ENCODE results near the gene DHX58. TPM values are rescaled to one million over a fixed set of nuclear protein-coding genes. Genes with fewer than 3 reads are reported as not detected.

DHX58 gene
- polyA plus RNA-seq, 1 of the 3 experiments (the other 2 are of a cell fraction) = 1.2 TPM

DNA sequence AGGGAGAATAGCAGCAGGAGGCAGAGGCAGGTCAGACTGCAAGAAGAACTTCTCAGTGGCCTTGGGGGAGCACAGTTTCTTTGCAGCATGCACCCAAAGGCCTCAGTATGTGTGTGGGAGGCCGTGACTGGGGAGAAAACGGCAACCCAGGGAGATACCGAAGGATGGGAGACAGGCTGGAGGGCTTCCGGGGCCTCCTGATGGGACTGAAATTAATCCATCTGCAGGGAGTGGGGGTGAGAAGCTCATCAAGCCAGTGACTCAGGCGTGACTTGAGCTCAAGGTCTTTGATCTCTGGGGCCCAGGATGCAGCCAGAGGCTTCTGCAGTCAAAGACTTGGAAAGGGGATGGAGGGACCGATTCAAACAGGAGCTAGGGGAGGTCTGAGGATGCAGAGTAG is 57.0 kb downstream of the DHX58 start (continued):
- TF ChIP-seq, protein P1, sequence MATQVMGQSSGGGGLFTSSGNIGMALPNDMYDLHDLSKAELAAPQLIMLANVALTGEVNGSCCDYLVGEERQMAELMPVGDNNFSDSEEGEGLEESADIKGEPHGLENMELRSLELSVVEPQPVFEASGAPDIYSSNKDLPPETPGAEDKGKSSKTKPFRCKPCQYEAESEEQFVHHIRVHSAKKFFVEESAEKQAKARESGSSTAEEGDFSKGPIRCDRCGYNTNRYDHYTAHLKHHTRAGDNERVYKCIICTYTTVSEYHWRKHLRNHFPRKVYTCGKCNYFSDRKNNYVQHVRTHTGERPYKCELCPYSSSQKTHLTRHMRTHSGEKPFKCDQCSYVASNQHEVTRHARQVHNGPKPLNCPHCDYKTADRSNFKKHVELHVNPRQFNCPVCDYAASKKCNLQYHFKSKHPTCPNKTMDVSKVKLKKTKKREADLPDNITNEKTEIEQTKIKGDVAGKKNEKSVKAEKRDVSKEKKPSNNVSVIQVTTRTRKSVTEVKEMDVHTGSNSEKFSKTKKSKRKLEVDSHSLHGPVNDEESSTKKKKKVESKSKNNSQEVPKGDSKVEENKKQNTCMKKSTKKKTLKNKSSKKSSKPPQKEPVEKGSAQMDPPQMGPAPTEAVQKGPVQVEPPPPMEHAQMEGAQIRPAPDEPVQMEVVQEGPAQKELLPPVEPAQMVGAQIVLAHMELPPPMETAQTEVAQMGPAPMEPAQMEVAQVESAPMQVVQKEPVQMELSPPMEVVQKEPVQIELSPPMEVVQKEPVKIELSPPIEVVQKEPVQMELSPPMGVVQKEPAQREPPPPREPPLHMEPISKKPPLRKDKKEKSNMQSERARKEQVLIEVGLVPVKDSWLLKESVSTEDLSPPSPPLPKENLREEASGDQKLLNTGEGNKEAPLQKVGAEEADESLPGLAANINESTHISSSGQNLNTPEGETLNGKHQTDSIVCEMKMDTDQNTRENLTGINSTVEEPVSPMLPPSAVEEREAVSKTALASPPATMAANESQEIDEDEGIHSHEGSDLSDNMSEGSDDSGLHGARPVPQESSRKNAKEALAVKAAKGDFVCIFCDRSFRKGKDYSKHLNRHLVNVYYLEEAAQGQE (IDR thresholded peaks at IDR 0.05; ENCODE audit: low read depth, low read length) = no peak
- TF ChIP-seq CHD2 (IDR thresholded peaks at IDR 0.05; ENCODE audit: low read length, partially characterized antibody) = no peak
- no peak for TF ChIP-seq RAD21 (IDR thresholded peaks at IDR 0.05; ENCODE audit: low read length)

DNA sequence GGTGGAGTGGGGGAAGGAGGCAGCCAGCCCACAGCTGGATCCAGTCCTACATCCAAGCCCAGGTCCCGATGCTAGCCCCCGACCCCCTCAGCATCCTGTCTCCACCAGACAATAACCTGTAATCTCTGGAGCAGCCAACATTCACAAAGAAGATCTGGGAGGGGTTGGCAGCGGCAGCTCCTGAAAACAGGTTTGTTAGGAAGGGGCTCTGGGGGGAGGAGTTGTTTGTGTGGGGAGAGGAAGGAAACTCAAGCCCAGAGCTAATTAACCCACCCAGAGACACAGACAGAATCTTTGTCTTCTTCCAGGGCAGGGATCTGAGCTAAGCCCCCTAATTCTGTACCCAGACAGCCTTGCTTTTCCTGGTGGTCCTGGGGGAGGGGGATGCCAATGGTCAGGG is 57.5 kb downstream of the DHX58 start:
- H3K9me3 ChIP-seq = no peaks in the 10 kb centered on the region
- no peaks in the 10 kb centered on the region for H3F3A ChIP-seq (replicated peaks; ENCODE audit: insufficient read depth)
- no peaks in the 10 kb centered on the region for H3K9me2 ChIP-seq
- no peaks in the 10 kb centered on the region for H3K79me2 ChIP-seq (ENCODE audit: insufficient read depth)
- peaks cover 15% of the 10 kb centered on the region for H3K27me3 ChIP-seq (ENCODE audit: insufficient read depth)
- POLR2A ChIA-PET = interaction anchor here (0.6 kb wide), 1 partner anchor 10 kb away, joined by 4 read pairs; no protein-coding TSS in a partner anchor
- WGBS (ENCODE audit: low lambda C conversion rate) = 56% methylated on average over 3 of the region's 3 CpGs
- H3K4me3 ChIP-seq (ENCODE audit: low read depth in 2 of 2, low read length in 1 of 2) = no peak overlapping the region
- H3K9ac ChIP-seq = no peak overlapping the region
- H4K20me1 ChIP-seq (ENCODE audit: insufficient read depth) = no peaks in the 10 kb centered on the region
- H3K4me2 ChIP-seq = no peak overlapping the region
- TF ChIP-seq FOXJ3 (CRISPR knock-in tag; IDR thresholded peaks at IDR 0.05) (no peak), EP300 (IDR thresholded peaks at IDR 0.05; ENCODE audit: borderline replicate concordance in 1 of 2, low read depth in 1 of 2, low read length in 1 of 2) (no peak), JUND (IDR thresholded peaks at IDR 0.05) (no peak), TEAD4 (IDR thresholded peaks at IDR 0.05; ENCODE audit: borderline replicate concordance, insufficient read depth) (no peak), NFIC (IDR thresholded peaks at IDR 0.05; ENCODE audit: borderline replicate concordance) (no peak), YY1 (IDR thresholded peaks at IDR 0.05; ENCODE audit: low read depth) (no peak), RCOR1 (IDR thresholded peaks at IDR 0.05; ENCODE audit: low read length) (no peak)
- H3K36me3 ChIP-seq (replicated peaks in 1 of 2; ENCODE audit: control insufficient read depth in 1 of 2, insufficient read depth in 2 of 2, low read length in 1 of 2) = no peaks in the 10 kb centered on the region
- no peak overlapping the region for H3K27ac ChIP-seq (ENCODE audit: low read depth in 2 of 2, low read length in 1 of 2)
- DNase-seq = no peak
- CTCF ChIA-PET = interaction anchor here (0.5 to 4.1 kb wide), 6 partner anchors 10 to 97 kb away, joined by 3 to 26 read pairs (median 4); partner anchors contain the start of gene NKIRAS2
- peaks cover 0 to 4% of the 10 kb centered on the region in 2 experiments; a peak in 1 of 4 replicates for H3K4me1 ChIP-seq (ENCODE audit: control insufficient read depth in 1 of 2, insufficient read depth in 2 of 2, low read depth in 1 of 2, low read length in 1 of 2)
- H2AFZ ChIP-seq (ENCODE audit: low read depth) = no peak overlapping the region

DNA sequence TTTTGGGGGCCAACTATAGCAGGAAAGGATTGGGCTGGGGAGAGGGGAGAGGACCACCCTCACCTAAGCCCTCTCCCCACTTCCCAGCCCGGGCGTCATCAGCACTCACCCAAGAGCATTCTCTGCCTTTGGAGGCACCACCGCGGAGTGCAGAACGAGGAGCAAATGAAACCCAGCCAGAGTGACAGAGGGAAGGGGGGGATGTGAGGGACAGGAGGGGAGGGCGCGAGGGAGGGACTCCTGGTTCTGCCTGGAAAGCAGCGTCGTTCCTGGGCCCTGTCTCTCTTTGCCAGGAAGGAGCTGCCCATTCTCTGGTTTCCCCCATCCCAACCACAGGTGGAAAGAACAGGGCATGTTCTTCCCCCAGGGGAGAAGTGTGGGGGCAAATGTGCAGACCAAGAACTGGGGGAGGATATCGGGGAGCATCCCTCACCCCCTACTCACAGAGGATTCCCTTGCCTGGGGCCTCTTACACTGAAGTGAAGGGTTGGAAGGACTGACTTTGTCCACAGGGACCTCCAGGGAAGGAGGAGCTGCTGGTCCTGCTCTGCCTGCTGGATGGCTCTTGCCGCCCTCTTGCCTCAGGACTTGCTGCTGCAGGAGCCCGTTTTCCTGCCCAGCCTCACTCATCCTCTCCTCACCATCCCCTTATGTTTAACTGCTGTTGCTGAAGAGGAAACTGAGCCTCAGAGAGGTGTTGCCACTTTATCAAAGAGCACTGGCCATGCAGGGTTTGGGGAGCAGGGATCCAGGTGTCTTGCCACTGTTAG is 58.6 kb downstream of the DHX58 start:
- Histone ChIP-seq H3K4me1 (ENCODE audit: control insufficient read depth in 1 of 2, insufficient read depth in 2 of 2, low read depth in 1 of 2, low read length in 1 of 2) (peaks cover 0 to 8% of the 10 kb centered on the region in 2 experiments; a peak in 1 of 4 replicates), H3K4me2 (no peak overlapping the region), H3K9me3 (no peaks in the 10 kb centered on the region), H3K9ac (no peak overlapping the region), H3K9me2 (no peaks in the 10 kb centered on the region), H3K79me2 (ENCODE audit: insufficient read depth) (no peaks in the 10 kb centered on the region), H3K27me3 (ENCODE audit: insufficient read depth) (peaks cover 15% of the 10 kb centered on the region), H2AFZ (ENCODE audit: low read depth) (no peak overlapping the region), H3F3A (replicated peaks; ENCODE audit: insufficient read depth) (no peaks in the 10 kb centered on the region), H3K4me3 (ENCODE audit: low read depth in 2 of 2, low read length in 1 of 2) (no peak overlapping the region), H3K27ac (ENCODE audit: low read depth in 2 of 2, low read length in 1 of 2) (no peak overlapping the region), H4K20me1 (ENCODE audit: insufficient read depth) (no peaks in the 10 kb centered on the region), H3K36me3 (replicated peaks in 1 of 2; ENCODE audit: control insufficient read depth in 1 of 2, insufficient read depth in 2 of 2, low read length in 1 of 2) (no peaks in the 10 kb centered on the region)
- no peak for DNase-seq
- WGBS (ENCODE audit: low lambda C conversion rate) = 28% methylated on average over 12 of the region's 12 CpGs
- ChIA-PET POLR2A (interaction anchor here (0.5 to 1.4 kb wide), 2 partner anchors 26 to 87 kb away, joined by 3 to 4 read pairs; partner anchors contain the start of gene CNP), CTCF (interaction anchor here (1.0 to 4.1 kb wide), 5 partner anchors 14 to 464 kb away, joined by 3 to 26 read pairs (median 3); partner anchors contain the start of gene NKIRAS2)
- TF ChIP-seq RCOR1 (IDR thresholded peaks at IDR 0.05; ENCODE audit: low read length) (no peak), NFIC (IDR thresholded peaks at IDR 0.05; ENCODE audit: borderline replicate concordance) (no peak), TEAD4 (IDR thresholded peaks at IDR 0.05; ENCODE audit: borderline replicate concordance, insufficient read depth) (no peak), TAF1 (IDR thresholded peaks at IDR 0.05; ENCODE audit: borderline replicate concordance, low read depth, low read length) (no peak)
- TF ChIP-seq, protein P2, sequence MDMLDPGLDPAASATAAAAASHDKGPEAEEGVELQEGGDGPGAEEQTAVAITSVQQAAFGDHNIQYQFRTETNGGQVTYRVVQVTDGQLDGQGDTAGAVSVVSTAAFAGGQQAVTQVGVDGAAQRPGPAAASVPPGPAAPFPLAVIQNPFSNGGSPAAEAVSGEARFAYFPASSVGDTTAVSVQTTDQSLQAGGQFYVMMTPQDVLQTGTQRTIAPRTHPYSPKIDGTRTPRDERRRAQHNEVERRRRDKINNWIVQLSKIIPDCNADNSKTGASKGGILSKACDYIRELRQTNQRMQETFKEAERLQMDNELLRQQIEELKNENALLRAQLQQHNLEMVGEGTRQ (IDR thresholded peaks at IDR 0.05; ENCODE audit: borderline replicate concordance, low read depth, low read length) = no peak
- TF ChIP-seq, protein P3, sequence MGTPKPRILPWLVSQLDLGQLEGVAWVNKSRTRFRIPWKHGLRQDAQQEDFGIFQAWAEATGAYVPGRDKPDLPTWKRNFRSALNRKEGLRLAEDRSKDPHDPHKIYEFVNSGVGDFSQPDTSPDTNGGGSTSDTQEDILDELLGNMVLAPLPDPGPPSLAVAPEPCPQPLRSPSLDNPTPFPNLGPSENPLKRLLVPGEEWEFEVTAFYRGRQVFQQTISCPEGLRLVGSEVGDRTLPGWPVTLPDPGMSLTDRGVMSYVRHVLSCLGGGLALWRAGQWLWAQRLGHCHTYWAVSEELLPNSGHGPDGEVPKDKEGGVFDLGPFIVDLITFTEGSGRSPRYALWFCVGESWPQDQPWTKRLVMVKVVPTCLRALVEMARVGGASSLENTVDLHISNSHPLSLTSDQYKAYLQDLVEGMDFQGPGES (IDR thresholded peaks at IDR 0.05; ENCODE audit: low read depth, low read length) = no peak
- TF ChIP-seq, protein P1 (IDR thresholded peaks at IDR 0.05; ENCODE audit: low read depth, low read length) = no peak

Data from SK-N-SH (cell line).